ENCODE measurements around the gene ADAM11. TPM values are rescaled to one million over a fixed set of nuclear protein-coding genes. Genes with fewer than 3 reads are reported as not detected.

ADAM11 gene
- total RNA-seq, 1 experiment from 2014 or later, result 0.46 TPM

DNA sequence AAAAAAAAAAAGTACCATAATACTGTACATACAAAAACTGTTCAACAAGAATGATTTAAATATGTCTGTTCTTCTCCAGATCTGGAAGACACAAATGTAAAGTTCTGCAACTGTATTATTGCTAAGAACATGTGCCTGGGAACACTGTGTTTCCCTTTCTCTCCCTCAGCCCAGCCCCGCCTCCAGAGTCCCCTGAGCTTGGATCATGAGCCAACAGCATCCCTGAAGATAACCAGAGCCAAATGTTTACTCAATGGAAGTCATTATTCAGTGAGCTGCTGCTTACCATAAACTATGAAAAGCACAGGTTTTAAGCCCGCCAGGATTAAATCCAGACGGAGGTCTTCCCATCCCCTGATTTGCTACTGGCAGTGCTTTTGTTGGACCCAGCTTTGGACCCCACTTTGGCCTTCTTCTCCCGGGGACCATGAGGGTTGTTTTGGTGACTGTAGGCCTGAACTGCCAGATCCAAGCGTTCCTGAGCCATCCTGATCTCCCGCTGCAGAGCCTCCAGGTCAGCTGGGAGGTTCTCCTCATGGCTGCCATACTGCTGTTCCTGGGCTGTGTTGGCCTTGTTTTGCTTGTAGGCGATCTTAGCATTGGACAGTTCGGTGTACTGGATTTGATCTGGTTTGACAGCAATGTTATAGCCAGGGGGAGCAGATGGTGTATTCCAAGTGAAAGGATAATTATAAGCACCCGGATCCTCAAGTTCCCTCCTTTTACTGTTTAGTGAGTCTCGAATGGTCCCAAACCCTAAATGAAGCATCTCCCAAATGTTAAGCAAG is 45.7 kb downstream of the ADAM11 start:
- no peaks in the 10 kb centered on the region for H3K9me3 ChIP-seq (ENCODE audit: insufficient read depth, low read depth)
- no TSS peak for BruUV-seq (replicated peaks)
- intact Hi-C loops (cut with micrococcal nuclease; ENCODE audit: unreplicated experiment), result no loop called here
- no peak overlapping the region for H3K4me2 ChIP-seq
- no peaks in the 10 kb centered on the region for H3K79me2 ChIP-seq (ENCODE audit: low read depth)
- no peak overlapping the region for H3K27ac ChIP-seq
- ChIA-PET CTCF (no interaction called here), POLR2A (ENCODE audit: unreplicated experiment) (no interaction called here)
- no peaks in the 10 kb centered on the region for H3K9me2 ChIP-seq (ENCODE audit: insufficient read depth)
- H3K27me3 ChIP-seq (ENCODE audit: insufficient read depth, low read depth), result no peaks in the 10 kb centered on the region
- H3K4me1 ChIP-seq (replicated peaks; ENCODE audit: insufficient read depth), result no peaks in the 10 kb centered on the region
- TF ChIP-seq EZH2 (IDR thresholded peaks at IDR 0.05; ENCODE audit: low read depth), result no peak
- TF ChIP-seq, protein P1, sequence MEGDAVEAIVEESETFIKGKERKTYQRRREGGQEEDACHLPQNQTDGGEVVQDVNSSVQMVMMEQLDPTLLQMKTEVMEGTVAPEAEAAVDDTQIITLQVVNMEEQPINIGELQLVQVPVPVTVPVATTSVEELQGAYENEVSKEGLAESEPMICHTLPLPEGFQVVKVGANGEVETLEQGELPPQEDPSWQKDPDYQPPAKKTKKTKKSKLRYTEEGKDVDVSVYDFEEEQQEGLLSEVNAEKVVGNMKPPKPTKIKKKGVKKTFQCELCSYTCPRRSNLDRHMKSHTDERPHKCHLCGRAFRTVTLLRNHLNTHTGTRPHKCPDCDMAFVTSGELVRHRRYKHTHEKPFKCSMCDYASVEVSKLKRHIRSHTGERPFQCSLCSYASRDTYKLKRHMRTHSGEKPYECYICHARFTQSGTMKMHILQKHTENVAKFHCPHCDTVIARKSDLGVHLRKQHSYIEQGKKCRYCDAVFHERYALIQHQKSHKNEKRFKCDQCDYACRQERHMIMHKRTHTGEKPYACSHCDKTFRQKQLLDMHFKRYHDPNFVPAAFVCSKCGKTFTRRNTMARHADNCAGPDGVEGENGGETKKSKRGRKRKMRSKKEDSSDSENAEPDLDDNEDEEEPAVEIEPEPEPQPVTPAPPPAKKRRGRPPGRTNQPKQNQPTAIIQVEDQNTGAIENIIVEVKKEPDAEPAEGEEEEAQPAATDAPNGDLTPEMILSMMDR (conservative IDR thresholded peaks at IDR 0.05), result no peak
- H2AFZ ChIP-seq, result no peak overlapping the region
- H3K4me3 ChIP-seq, result no peak overlapping the region
- H4K20me1 ChIP-seq (ENCODE audit: insufficient read depth), result no peaks in the 10 kb centered on the region
- no peak for DNase-seq
- no peaks in the 10 kb centered on the region; the same call in 1 of the 2 replicates for H3F3A ChIP-seq (ENCODE audit: insufficient read depth, low read depth)
- no peaks in the 10 kb centered on the region for H3K36me3 ChIP-seq (ENCODE audit: low read depth)

DNA sequence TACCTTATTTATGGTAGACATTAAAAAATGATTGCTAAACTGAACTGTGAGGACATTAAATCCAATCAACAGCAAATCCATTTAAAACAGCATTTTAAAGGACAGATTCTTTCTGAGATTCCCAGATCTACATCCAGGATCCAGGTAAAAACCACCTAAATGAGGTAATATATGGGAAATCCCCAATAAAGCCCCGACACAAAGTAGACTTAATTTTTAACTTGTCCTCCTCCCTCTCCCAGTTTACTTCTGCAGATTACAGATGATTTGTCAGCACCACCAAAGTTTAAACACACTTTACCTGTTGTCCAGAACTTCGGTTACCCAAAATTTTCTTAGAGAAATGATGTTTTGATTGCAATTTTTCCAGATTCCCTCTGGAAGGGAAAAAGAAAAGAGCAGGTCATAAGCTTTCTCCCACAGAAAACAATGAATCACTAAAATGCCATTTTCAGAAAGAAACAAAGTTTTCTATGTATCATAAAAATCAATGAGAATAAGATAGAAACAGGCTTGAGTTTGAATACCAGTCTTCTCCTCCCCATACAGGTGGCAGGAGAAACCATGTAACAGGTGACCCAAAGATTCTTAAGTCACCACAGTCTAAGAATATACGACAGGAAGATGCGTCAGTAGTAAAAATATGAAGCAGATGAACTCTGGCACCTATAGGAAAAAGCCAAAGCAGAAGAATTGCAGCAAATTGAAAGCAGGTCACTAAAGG is 48.5 kb downstream of the ADAM11 start:
- no peak overlapping the region for H3K27ac ChIP-seq

DNA sequence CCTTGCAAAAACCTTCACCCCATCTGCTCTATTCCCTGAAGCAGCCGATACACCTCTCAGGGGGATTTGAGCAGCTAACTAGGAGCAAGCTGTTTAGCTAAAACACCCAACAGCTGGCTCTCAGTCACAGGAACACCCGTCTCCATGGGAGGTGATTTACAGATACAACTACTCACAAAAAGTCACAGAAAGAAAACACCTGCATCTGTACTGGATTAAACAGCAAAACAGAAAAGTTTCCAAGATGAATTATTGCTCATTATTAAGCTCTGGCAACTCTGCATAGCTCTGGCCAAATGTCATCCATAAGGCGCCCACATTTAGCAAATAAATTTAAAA is 49.0 kb downstream of the ADAM11 start:
- ChIA-PET CTCF (no interaction called here), POLR2A (ENCODE audit: unreplicated experiment) (no interaction called here)
- H3K36me3 ChIP-seq (ENCODE audit: low read depth), result no peaks in the 10 kb centered on the region

More for the DNA sequence above, 48.5 kb downstream of the ADAM11 start:
- no peak for DNase-seq
- Histone ChIP-seq H3K27me3 (ENCODE audit: insufficient read depth, low read depth) (no peaks in the 10 kb centered on the region), H3K36me3 (ENCODE audit: low read depth) (no peaks in the 10 kb centered on the region), H3K4me3 (no peak overlapping the region), H2AFZ (no peak overlapping the region), H3K4me2 (no peak overlapping the region), H3K9me3 (ENCODE audit: insufficient read depth, low read depth) (no peaks in the 10 kb centered on the region), H3K4me1 (replicated peaks; ENCODE audit: insufficient read depth) (no peaks in the 10 kb centered on the region), H3K79me2 (ENCODE audit: low read depth) (peaks cover 7% of the 10 kb centered on the region), H3F3A (ENCODE audit: insufficient read depth, low read depth) (no peaks in the 10 kb centered on the region; the same call in 1 of the 2 replicates), H3K9me2 (ENCODE audit: insufficient read depth) (no peaks in the 10 kb centered on the region), H4K20me1 (ENCODE audit: insufficient read depth) (no peaks in the 10 kb centered on the region)
- no peak for TF ChIP-seq EZH2 (IDR thresholded peaks at IDR 0.05; ENCODE audit: low read depth)
- TF ChIP-seq, protein P1 (conservative IDR thresholded peaks at IDR 0.05), result no peak
- POLR2A ChIA-PET (ENCODE audit: unreplicated experiment), result no interaction called here
- intact Hi-C loops (cut with micrococcal nuclease; ENCODE audit: unreplicated experiment), result no loop called here
- no TSS peak for BruUV-seq (replicated peaks)
- CTCF ChIA-PET, result no interaction called here

More for the DNA sequence above, 49.0 kb downstream of the ADAM11 start:
- no peak for DNase-seq
- H3K79me2 ChIP-seq (ENCODE audit: low read depth), result peaks cover 9% of the 10 kb centered on the region
- H3K4me2 ChIP-seq, result no peak overlapping the region
- H3K4me3 ChIP-seq, result no peak overlapping the region
- no peaks in the 10 kb centered on the region for H4K20me1 ChIP-seq (ENCODE audit: insufficient read depth)
- no peaks in the 10 kb centered on the region for H3F3A ChIP-seq (ENCODE audit: insufficient read depth, low read depth)
- BruUV-seq (replicated peaks), result no TSS peak
- H3K9me3 ChIP-seq (ENCODE audit: insufficient read depth, low read depth), result no peaks in the 10 kb centered on the region
- no peaks in the 10 kb centered on the region for H3K9me2 ChIP-seq (ENCODE audit: insufficient read depth)
- H3K27me3 ChIP-seq (ENCODE audit: insufficient read depth, low read depth), result no peaks in the 10 kb centered on the region
- intact Hi-C loops (cut with micrococcal nuclease; ENCODE audit: unreplicated experiment), result no loop called here
- H2AFZ ChIP-seq, result no peak overlapping the region
- TF ChIP-seq, protein P1 (conservative IDR thresholded peaks at IDR 0.05), result no peak
- TF ChIP-seq EZH2 (IDR thresholded peaks at IDR 0.05; ENCODE audit: low read depth), result no peak
- H3K4me1 ChIP-seq (replicated peaks; ENCODE audit: insufficient read depth), result no peaks in the 10 kb centered on the region
- H3K27ac ChIP-seq, result no peak overlapping the region

Data from PC-9 (cell line).